ENCODE measurements around the gene POFUT1.

The POFUT1 gene

GRCh38 chr20:32208499-32209154, 947 bp downstream of the POFUT1 start:
- peak; percentile 27 for DNase-seq

- DNase-seq, result no peak
These were observed 2.3 kb downstream of the POFUT1 start for GRCh38 chr20:32209850-32210605.

GRCh38 chr20:32213870-32214269, 6.2 kb downstream of the POFUT1 start:
- no peak for DNase-seq

GRCh38 chr20:32215147-32215546, 7.5 kb downstream of the POFUT1 start:
- no peak for DNase-seq

GRCh38 chr20:32215729-32216128, 8.0 kb downstream of the POFUT1 start:
- DNase-seq, result no peak

GRCh38 chr20:32216179-32217142, 8.8 kb downstream of the POFUT1 start:
- DNase-seq, result no peak

- DNase-seq, result no peak
These were observed 10.6 kb downstream of the POFUT1 start for GRCh38 chr20:32218156-32218900.

GRCh38 chr20:32224463-32224862, 16.8 kb downstream of the POFUT1 start:
- DNase-seq, result no peak

GRCh38 chr20:32226391-32226790, 18.7 kb downstream of the POFUT1 start:
- DNase-seq, result no peak

GRCh38 chr20:32227306-32227705, 19.6 kb downstream of the POFUT1 start:
- DNase-seq, result no peak

GRCh38 chr20:32227744-32228688, 20.3 kb downstream of the POFUT1 start:
- no peak for DNase-seq

- no peak for DNase-seq
These were observed 21.6 kb downstream of the POFUT1 start for GRCh38 chr20:32229251-32229747.

- DNase-seq, result no peak
These were observed 23.0 kb downstream of the POFUT1 start for GRCh38 chr20:32230707-32231106.

- DNase-seq, result no peak
These were observed 23.6 kb downstream of the POFUT1 start for GRCh38 chr20:32231245-32231644.

GRCh38 chr20:32231847-32232246, 24.2 kb downstream of the POFUT1 start:
- DNase-seq, result no peak

- DNase-seq, result no peak
These were observed 24.7 kb downstream of the POFUT1 start for GRCh38 chr20:32232326-32232886.

- DNase-seq, result no peak
These were observed 25.6 kb downstream of the POFUT1 start for GRCh38 chr20:32233286-32233685.

- DNase-seq, result no peak
These were observed 26.6 kb downstream of the POFUT1 start for GRCh38 chr20:32234135-32234808.

- peak; percentile 25 for DNase-seq
These were observed 27.8 kb downstream of the POFUT1 start for GRCh38 chr20:32235331-32236047.

Data from NCI-H69 (cell line).